RWPE2 (cell line): Measurements from ENCODE around the gene SATB2.

Experiments
- ATAC-seq: fragments of 200-7000 bp; cut with Tn5 transposase; 3 replicates; pipeline ENCODE4 v1.9.1; 2021; ENCODE audit warnings: low read depth
- DNase-seq: peaks from one replicate; pipeline ENCODE4 v3.0.0-alpha.2; 2020; ENCODE audit warnings: low spot score
- H3K27ac ChIP-seq: fragments of 450-650 bp; 2 replicates; pipeline ENCODE4 v1.5.1; 2017; ENCODE audit warnings: mild to moderate bottlenecking; ENCODE audit not compliant: poor library complexity, severe bottlenecking
- H3K27me3 ChIP-seq: fragments of 250-450 bp; sonication (Bioruptor Pico); 2 replicates; pipeline ENCODE4 v1.5.1; 2021; ENCODE audit warnings: mild to moderate bottlenecking, moderate library complexity; ENCODE audit not compliant: insufficient read depth, poor library complexity, severe bottlenecking
- H3K36me3 ChIP-seq: fragments of 250-450 bp; sonication (Bioruptor Pico); 2 replicates; pipeline ENCODE4 v1.5.1; 2020; ENCODE audit warnings: low read depth, mild to moderate bottlenecking, moderate library complexity
- H3K4me1 ChIP-seq: fragments of 250-450 bp; sonication (Bioruptor Pico); 2 replicates; pipeline ENCODE4 v1.5.1; 2021; ENCODE audit warnings: mild to moderate bottlenecking, moderate library complexity; ENCODE audit not compliant: insufficient read depth, poor library complexity, severe bottlenecking
- H3K4me3 ChIP-seq: fragments of 250-450 bp; sonication (Bioruptor Pico); 2 replicates; pipeline ENCODE4 v1.5.1; 2021; ENCODE audit warnings: mild to moderate bottlenecking, moderate library complexity; ENCODE audit not compliant: severe bottlenecking
- H3K9me3 ChIP-seq: fragments of 250-450 bp; sonication (Bioruptor Pico); 2 replicates; pipeline ENCODE4 v1.5.1; 2021; ENCODE audit warnings: mild to moderate bottlenecking, moderate library complexity; ENCODE audit not compliant: severe bottlenecking
- CTCF ChIP-seq: fragments of 450-650 bp; IDR thresholded peaks from one replicate; pipeline ENCODE4 v1.5.1; 2017; ENCODE audit warnings: mild to moderate bottlenecking, moderate library complexity; ENCODE audit not compliant: poor library complexity, severe bottlenecking

SATB2 gene

GRCh38 chr2:199480966-199481365 lies 23.2 kb upstream of the SATB2 start:
- TF ChIP-seq CTCF: no peak
- DNase-seq (no peak), ATAC-seq (no peak)
- no peak overlapping the region for H3K4me3 ChIP-seq
- H3K27ac ChIP-seq: no peak overlapping the region
- H3K36me3 ChIP-seq: no peaks in the 10 kb centered on the region
- H3K9me3 ChIP-seq: no peaks in the 10 kb centered on the region
- H3K4me1 ChIP-seq: no peaks in the 10 kb centered on the region
- no peaks in the 10 kb centered on the region for H3K27me3 ChIP-seq

- Histone ChIP-seq H3K36me3 (no peaks in the 10 kb centered on the region), H3K4me1 (no peaks in the 10 kb centered on the region), H3K27me3 (peaks cover 5% of the 10 kb centered on the region), H3K9me3 (no peaks in the 10 kb centered on the region), H3K4me3 (no peak overlapping the region), H3K27ac (no peak overlapping the region)
- no peak for TF ChIP-seq CTCF
- no peak for DNase-seq
- no peak for ATAC-seq
Observed at GRCh38 chr2:199477277-199477834, 19.6 kb upstream of the SATB2 start.

GRCh38 chr2:199471443-199472057 lies 13.8 kb upstream of the SATB2 start:
- peak; percentile 88 for ATAC-seq

GRCh38 chr2:199470672-199471442 lies 13.1 kb upstream of the SATB2 start:
- Histone ChIP-seq H3K4me3 (peak overlapping the region; percentile 7), H3K27me3 (peaks cover 14% of the 10 kb centered on the region)
- no peak for TF ChIP-seq CTCF

More at GRCh38 chr2:199471443-199472057, 13.8 kb upstream of the SATB2 start:
- no peaks in the 10 kb centered on the region for H3K4me1 ChIP-seq
- H3K27me3 ChIP-seq: peaks cover 14% of the 10 kb centered on the region
- peak; percentile 67 for TF ChIP-seq CTCF
- no peaks in the 10 kb centered on the region for H3K36me3 ChIP-seq
- no peak overlapping the region for H3K27ac ChIP-seq
- no peak for DNase-seq
- H3K4me3 ChIP-seq: peak overlapping the region; percentile 7
- no peaks in the 10 kb centered on the region for H3K9me3 ChIP-seq

More at GRCh38 chr2:199470672-199471442, 13.1 kb upstream of the SATB2 start:
- ATAC-seq (peak; percentile 30; the same call in 1 of the 3 replicates), DNase-seq (no peak)
- H3K9me3 ChIP-seq: no peaks in the 10 kb centered on the region
- no peaks in the 10 kb centered on the region for H3K36me3 ChIP-seq
- H3K27ac ChIP-seq: no peak overlapping the region
- H3K4me1 ChIP-seq: no peaks in the 10 kb centered on the region
